Ishikawa (cell line): ENCODE data around the gene SMARCC1.

Source experiments
- EGR1 ChIP-seq: IDR thresholded peaks from 2 replicates; pipeline ENCODE4 v1.6.1; 2012
- FOXM1 ChIP-seq: IDR thresholded peaks from 2 replicates; pipeline ENCODE4 v1.6.1; 2012; ENCODE audit warnings: low read depth, borderline replicate concordance
- MAX ChIP-seq: IDR thresholded peaks from 2 replicates; pipeline ENCODE4 v1.6.1; 2012
- RAD21 ChIP-seq: IDR thresholded peaks from 2 replicates; pipeline ENCODE4 v1.6.1; 2012; ENCODE audit warnings: low read depth
- TAF1 ChIP-seq: IDR thresholded peaks from 2 replicates; pipeline ENCODE4 v1.6.1; 2012; ENCODE audit warnings: low read depth, mild to moderate bottlenecking
- TCF12 ChIP-seq: IDR thresholded peaks from 2 replicates; pipeline ENCODE4 v1.6.1; 2012; ENCODE audit warnings: low read depth
- TEAD4 ChIP-seq: IDR thresholded peaks from 2 replicates; pipeline ENCODE4 v1.6.1; 2012
- YY1 ChIP-seq: IDR thresholded peaks from 2 replicates; pipeline ENCODE4 v1.6.1; 2012; ENCODE audit warnings: low read depth

- TF ChIP-seq TCF12 (no peak), TAF1 (no peak), YY1 (no peak), TEAD4 (no peak), FOXM1 (no peak), EGR1 (no peak), RAD21 (no peak), MAX (no peak)
Measured at GRCh38 chr3:47636921-47637320, 144.8 kb downstream of the SMARCC1 start.
